Measurements from ENCODE around the gene MED31.
"Not testable (repeated sequence)": the region's sequence is repeated elsewhere in the genome, so short reads cannot be mapped to it uniquely, and the experiment has no call there.

MED31 gene

DNA sequence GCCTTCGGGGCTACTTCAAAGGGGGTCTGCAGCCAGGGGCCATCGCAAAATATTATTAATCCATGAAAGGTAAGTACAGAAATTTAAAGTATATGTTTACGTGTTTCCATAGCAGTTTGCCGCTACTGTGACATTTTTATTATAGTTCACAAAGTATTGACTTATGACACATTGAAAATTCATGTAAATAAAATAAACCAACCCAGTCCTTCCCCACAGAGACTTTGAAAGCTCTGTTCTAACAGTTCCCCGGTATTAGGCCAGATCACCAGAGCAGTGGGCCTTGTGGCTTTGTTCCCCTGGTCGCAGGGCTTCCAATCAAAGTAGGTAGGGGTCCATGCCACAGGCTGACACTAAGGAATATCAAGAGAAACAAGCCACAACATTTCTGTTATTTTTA is 24.8 kb downstream of the MED31 start:
- no peak for DNase-seq (ENCODE audit: low read depth)

DNA sequence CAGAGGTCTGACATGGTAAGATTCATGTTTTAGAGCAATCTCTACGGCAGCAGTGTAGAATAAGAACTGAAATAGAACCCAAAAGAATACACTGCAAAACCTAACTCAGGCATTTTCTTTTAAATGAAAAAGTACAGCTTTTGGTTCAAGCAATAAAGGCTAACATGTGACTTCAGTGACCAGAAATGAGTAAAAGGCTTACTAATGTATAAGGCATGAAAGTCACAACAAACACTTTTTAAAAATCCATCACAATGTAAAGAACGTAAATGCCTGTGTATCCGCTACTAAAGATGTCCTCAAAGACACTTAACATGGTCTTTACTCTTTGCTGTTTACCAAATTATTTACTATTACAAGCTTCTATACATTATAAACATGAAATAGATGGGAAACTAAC is 27.5 kb downstream of the MED31 start:
- no peak for DNase-seq (ENCODE audit: low read depth)

DNA sequence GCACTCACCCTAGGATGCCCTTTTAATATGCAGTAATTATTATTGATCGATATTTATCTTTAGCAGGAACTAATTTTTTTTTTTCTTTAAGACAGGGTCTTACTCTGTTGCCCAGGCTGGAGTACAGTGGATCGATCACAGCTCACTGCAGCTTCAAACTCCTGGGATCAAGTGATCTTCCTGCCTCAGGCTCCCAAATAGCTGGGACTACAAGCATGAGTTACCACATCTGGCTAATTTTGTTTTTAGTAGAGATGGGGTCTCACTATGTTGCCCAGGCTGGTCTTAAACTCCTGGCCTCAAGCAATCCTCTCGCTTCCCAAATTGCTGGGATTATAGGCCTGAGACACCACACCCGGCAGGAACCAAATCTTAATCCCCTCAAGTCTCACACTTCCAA is 40.2 kb downstream of the MED31 start:
- DNase-seq (ENCODE audit: low read depth), result no peak

DNA sequence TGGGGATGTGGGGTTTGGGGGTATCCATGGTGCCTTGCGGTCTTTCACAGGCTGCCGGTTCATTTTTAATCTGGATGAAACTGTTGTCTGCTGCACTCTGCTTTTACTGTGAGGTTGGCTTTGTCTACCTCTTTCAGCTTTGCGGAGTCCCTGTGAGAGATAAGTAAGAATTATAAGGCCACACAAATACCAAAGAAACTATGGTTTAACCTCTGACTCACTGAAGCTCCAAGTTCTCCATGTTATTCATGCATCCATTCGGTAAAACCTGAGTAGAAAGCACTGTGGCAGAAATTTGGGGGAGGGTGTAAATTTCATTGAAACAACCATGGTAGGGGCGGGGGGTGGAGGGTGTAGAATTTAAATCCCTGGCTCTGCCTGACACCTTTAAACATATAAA is 41.4 kb downstream of the MED31 start:
- no peak for DNase-seq (ENCODE audit: low read depth)

DNA sequence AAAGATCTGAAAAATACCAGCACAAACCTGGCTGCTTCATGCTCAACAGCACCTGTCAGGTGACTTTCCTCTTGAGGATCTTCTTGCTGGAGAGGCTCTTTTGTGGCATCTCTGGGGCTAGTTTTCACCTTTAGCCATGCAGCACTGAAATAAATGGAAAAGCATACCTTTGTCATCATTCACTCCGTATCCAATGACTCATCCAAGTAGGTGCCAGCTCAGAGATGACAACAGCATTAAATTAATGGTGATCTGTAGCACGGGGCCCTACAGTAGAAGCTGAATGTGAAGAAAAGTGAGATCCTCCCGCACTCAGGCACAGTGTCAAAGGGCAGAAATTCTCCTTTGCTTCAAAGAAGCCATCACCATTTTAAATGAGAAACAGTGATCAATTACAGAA is 43.1 kb downstream of the MED31 start:
- DNase-seq (ENCODE audit: low read depth), result no peak

DNA sequence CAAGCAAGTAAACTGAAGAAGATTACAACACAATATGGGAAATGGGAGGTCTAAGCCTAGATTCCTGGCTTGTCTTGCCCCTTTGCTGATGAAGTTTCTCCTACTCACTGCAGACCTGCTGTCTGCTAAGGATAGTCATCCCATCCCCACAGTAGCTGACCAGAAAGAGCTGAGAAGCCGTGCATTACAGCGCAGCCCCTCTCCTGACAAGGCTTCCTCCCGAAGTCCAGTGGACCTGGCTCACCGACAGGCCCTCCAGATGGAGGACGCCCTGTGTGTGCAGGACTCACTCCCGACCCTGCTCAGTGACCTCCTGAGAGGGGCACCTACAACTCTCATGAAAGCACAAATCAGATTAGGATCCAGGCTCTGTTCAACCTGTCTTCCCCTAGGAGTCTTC is 46.3 kb downstream of the MED31 start:
- DNase-seq (ENCODE audit: low read depth), result no peak

DNA sequence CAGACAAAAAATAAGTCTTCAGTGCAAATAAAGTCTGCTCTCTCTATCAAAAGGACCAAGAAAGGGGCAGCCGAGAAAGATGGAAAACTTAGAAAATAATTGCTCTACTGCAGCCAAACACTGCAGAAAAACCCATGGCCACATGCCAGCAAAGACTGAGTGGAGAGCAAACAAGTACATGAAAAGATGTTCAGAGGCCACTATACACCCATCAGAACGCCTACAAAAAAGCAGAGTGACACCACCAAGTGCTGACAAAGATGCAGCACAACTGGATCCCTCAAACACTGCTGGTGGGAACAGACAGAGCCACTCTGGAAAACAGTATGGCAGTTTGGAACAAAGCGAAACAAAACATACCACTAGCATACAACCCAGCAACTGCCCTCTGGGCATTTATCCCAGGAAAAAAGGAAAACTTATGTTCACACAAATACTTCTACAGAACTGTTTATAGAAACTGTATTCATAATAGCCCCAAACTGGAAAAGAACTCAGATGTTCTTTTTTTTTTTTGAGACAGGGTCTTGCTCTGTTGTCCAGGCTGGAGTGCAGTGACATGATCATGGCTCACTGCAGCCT is 47.6 kb downstream of the MED31 start:
- DNase-seq (ENCODE audit: low read depth), result no peak

DNA sequence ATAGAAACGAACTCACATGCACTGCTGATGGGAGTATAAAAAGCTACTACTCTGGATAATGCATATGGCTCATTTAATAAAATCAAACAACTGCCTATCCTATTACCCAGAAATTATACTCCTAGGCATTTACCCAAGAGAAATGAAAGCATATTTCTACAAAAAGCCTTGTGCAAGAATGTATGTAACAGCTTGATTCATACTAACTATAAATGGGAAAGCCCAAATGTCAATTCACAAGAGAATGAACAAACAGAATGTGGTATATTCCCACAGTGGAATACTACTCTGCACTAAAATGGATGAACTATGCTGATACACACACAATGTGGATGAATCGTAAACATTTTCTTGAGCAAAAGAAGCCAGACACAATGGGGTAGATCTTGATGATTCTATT is 49.3 kb downstream of the MED31 start:
- DNase-seq (ENCODE audit: low read depth), result no peak

DNA sequence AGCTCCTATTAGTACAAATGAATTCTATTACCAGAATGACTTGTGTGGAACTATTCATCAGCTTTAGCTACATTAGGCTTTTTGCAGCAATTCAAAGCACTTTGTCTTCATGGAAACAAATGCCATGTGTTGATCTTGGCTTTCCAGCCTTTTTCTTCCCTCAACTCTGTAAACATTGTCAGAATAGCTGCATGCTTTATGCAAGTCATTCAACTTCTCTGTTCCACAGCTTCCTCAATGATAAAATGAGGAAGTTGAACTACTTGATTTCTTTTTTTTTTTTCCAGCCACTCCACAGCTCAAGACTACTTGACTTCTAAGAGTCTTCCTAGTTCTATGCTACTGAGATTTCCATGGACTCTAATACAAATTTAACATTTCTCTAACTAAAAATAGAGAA is 52.0 kb downstream of the MED31 start:
- DNase-seq (ENCODE audit: low read depth), result no peak

DNA sequence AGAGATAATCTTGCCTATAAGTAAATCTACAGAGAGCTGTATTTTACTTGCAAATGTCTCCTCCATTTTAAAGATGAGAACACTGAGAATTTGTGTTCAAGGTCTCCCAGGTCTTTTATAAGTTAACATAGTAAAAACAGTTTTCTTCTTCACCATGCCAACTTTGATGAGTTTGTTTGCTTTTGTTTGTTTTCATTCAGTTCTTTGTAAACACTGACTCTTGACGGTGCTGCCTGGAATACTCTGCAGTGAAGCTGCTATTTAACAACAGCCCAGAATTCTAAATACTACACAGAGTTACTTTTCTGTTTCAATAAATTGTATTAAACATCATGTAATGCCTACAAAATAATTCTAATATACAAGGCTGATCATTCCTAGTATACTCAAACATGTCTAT is 53.7 kb downstream of the MED31 start:
- DNase-seq (ENCODE audit: low read depth), result no peak

DNA sequence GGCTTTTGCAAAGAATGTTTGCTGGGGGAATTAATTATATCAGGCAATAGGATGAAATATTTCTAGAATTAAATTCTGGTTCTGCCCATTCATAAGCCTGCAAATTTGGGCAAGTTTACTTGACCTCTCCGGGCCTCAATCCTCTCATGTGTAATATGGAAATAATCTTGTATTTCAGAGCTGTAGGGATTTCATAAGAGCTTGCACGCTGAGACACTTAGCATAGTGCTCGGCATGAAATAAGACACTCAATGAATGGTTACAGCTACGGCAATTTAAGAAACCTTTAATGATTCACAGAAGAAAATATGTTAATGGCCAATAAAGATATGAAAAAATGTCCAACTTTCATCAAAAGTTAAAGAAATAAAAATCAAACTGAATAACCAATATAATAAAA is 54.5 kb downstream of the MED31 start:
- no peak for DNase-seq (ENCODE audit: low read depth)

DNA sequence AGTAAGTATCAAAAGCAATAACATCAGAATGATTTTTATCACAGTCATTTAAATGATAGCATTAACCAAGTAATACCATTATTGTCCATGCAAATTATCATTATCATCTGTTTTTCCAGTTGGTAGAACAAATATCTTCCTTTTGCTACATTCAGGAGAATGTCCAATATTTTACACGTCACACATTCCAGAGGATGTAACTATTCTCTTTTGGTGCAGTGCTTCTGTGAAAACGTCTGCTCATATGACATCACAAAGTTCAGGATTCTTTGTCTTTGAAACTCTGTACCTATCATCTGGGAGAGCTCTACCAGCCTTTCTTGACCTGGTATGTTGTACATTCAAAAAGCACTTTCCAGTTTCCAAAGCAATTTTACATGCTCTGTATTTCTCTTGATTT is 54.9 kb downstream of the MED31 start:
- DNase-seq (ENCODE audit: low read depth), result no peak

DNA sequence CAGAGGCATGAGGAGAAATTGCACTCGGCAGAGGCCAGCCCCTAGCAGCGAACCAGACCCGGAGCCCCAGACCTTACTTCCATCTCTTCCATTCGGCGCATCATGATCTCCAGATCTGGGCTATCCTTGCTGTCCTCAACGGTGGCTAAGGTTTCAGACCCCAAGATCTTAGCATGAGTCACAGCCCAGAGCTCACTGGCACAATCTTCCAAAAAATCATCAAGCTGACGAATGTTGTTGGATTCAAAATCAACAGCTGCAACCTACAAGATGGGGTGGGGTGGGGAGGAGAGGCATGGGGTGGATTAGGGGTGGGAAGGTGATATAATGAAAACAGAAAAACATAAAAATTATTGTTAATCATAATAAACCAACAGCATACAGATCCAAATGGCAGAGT is 55.3 kb downstream of the MED31 start:
- no peak for DNase-seq (ENCODE audit: low read depth)

DNA sequence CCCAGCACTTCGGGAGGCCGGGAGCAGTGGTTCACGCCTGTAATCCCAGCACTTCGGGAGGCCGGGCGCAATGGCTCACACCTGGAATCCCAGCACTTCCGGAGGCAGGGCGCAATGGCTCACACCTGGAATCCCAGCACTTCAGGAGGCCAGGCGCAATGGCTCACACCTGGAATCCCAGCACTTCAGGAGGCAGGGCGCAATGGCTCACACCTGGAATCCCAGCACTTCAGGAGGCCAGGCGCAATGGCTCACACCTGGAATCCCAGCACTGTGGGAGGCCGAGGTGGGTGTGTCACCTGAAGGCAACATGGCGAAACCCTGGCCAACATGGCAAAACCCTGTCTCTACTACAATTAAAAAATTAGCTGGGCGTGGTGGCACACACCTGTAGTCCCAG is 58.0 kb downstream of the MED31 start:
- DNase-seq (ENCODE audit: low read depth), result not testable (repeated sequence)

Data from activated T-helper 9 cell treated with anti-CD3 and anti-CD28 coated beads, Interleukin-2, amount 50 U/mL, for 16 hours (primary cell).